Measurements from ENCODE around the gene CREB5.

Gene CREB5

GRCh38 chr7:28695300-28696295 lies 283.3 kb downstream of the CREB5 start:
- no peak for DNase-seq

- DNase-seq: no peak
These were observed 285.7 kb downstream of the CREB5 start for GRCh38 chr7:28697913-28698563.

- no peak for DNase-seq
These were observed 286.5 kb downstream of the CREB5 start for GRCh38 chr7:28698840-28699239.

- no peak for DNase-seq
These were observed 287.8 kb downstream of the CREB5 start for GRCh38 chr7:28700096-28700495.

- DNase-seq: peak; percentile 40
These were observed 288.5 kb downstream of the CREB5 start for GRCh38 chr7:28700790-28701203.

GRCh38 chr7:28701731-28702130 lies 289.4 kb downstream of the CREB5 start:
- DNase-seq: no peak

- no peak for DNase-seq
These were observed 289.9 kb downstream of the CREB5 start for GRCh38 chr7:28702171-28702570.

- no peak for DNase-seq
These were observed 290.9 kb downstream of the CREB5 start for GRCh38 chr7:28703037-28703765.

GRCh38 chr7:28704706-28705105 lies 292.4 kb downstream of the CREB5 start:
- no peak for DNase-seq

- no peak for DNase-seq
These were observed 293.0 kb downstream of the CREB5 start for GRCh38 chr7:28705350-28705749.

GRCh38 chr7:28706584-28706983 lies 294.3 kb downstream of the CREB5 start:
- DNase-seq: no peak

- no peak for DNase-seq
These were observed 295.0 kb downstream of the CREB5 start for GRCh38 chr7:28707291-28707690.

GRCh38 chr7:28708033-28708951 lies 296.0 kb downstream of the CREB5 start:
- DNase-seq: no peak

GRCh38 chr7:28709748-28710147 lies 297.4 kb downstream of the CREB5 start:
- DNase-seq: no peak

- DNase-seq: no peak
These were observed 298.8 kb downstream of the CREB5 start for GRCh38 chr7:28711114-28711513.

- DNase-seq: no peak
These were observed 302.3 kb downstream of the CREB5 start for GRCh38 chr7:28714459-28715120.

GRCh38 chr7:28717445-28718054 lies 305.2 kb downstream of the CREB5 start:
- no peak for DNase-seq

- no peak for DNase-seq
These were observed 305.8 kb downstream of the CREB5 start for GRCh38 chr7:28718055-28718481.

GRCh38 chr7:28718545-28718944 lies 306.2 kb downstream of the CREB5 start:
- DNase-seq: no peak

- no peak for DNase-seq
These were observed 310.4 kb downstream of the CREB5 start for GRCh38 chr7:28722684-28723083.

- DNase-seq: no peak
These were observed 311.0 kb downstream of the CREB5 start for GRCh38 chr7:28723336-28723735.
